Stomach (tissue), 9 donors: ENCODE data around the gene LYRM4. TPM values are rescaled to one million over a fixed set of nuclear protein-coding genes. Genes with fewer than 3 reads are reported as not detected.

ENCODE experiments used
- DNase-seq, 2 donors: peaks; one replicate each; pipeline versions ENCODE4 v3.0.0 to v3.0.0-alpha.2; 2013 to 2019
- H3K27ac ChIP-seq, 5 donors: fragments of 200-600 bp in 4 of 5; sonication (generic) in 4 of 5; one replicate each; pipeline ENCODE4 v1.5.1; 2013 to 2019; ENCODE audit warnings: mild to moderate bottlenecking in 1 of 5, moderate library complexity in 1 of 5
- H3K27me3 ChIP-seq, 3 donors: fragments of 200-600 bp; sonication (generic); one replicate each; pipeline ENCODE4 v1.5.1; 2017 to 2019; ENCODE audit warnings: mixed run types in 1 of 3
- H3K36me3 ChIP-seq, 4 donors: fragments of 200-600 bp; sonication (generic); 1 replicate in 3 of 4; 2 replicates in 1 of 4; pipeline ENCODE4 v1.5.1; 2016 to 2019
- H3K4me1 ChIP-seq, 4 donors: fragments of 200-600 bp; sonication (generic); one replicate each; pipeline ENCODE4 v1.5.1; 2016 to 2019
- H3K4me3 ChIP-seq, 4 donors: fragments of 200-600 bp; sonication (generic) in 3 of 4; one replicate each; pipeline ENCODE4 v1.5.1; 2016 to 2019; ENCODE audit warnings: mild to moderate bottlenecking in 1 of 4
- H3K9me3 ChIP-seq, 4 donors: fragments of 200-600 bp; sonication (generic); one replicate each; pipeline ENCODE4 v1.5.1; 2016 to 2019
- EP300 ChIP-seq: sonication (generic); formaldehyde crosslinking; IDR thresholded peaks from one replicate; pipeline ENCODE4 v1.6.1; 2017; ENCODE audit warnings: antibody characterized with exemption
- POLR2A ChIP-seq, 4 donors: fragments of 450-650 bp; IDR thresholded peaks; one replicate each; pipeline ENCODE4 v1.6.1; 2016; ENCODE audit warnings: antibody characterized with exemption in 4 of 4, control low read depth in 2 of 4, mild to moderate bottlenecking in 1 of 4, moderate library complexity in 1 of 4
- POLR2AphosphoS5 ChIP-seq, 3 donors: sonication (generic); formaldehyde crosslinking; IDR thresholded peaks; one replicate each; pipeline ENCODE4 v1.6.1; 2016; ENCODE audit warnings: antibody characterized with exemption in 3 of 3
- WGBS, 5 donors: extraction: QIAGEN DNeasy Blood & Tissue Kit in 3 of 5; methylation state at CpG; one replicate each; pipeline versions ENCODE4 v1.1.5 to v1.1.7; 2013 to 2018; 5-methylcytosine and 5-hydroxymethylcytosine counted together
- intact Hi-C: fragments of 100-400 bp; cut with DNase I; formaldehyde crosslinking; loops from one replicate; pipeline ENCODE4 v1.15.1; 2023; ENCODE audit warnings: low total_unique reads
- polyA plus RNA-seq, 3 donors: library from polyadenylated mRNA; stranded (reverse); fragments of 200-250 nt; gene quantifications; one replicate each; pipeline ENCODE4 v1.2.3, GENCODE V29; 2013
- total RNA-seq, 5 donors: library from RNA; depleted of rRNA; stranded (reverse); fragments of >200 nt; gene quantifications; one replicate each; pipeline versions ENCODE4 v1.1.0 to v1.2.3, GENCODE V29; 2014 to 2016
- TF ChIP-seq, protein P1 (sequence below), 7 experiments: fragments of 450-650 bp in 4 of 7; fragments of 200-600 bp in 3 of 7; sonication (generic) in 3 of 7; IDR thresholded peaks; one replicate each; pipeline ENCODE4 v1.5.1; 2016 to 2019; ENCODE audit warnings: antibody characterized with exemption in 7 of 7, control low read depth in 2 of 7, mild to moderate bottlenecking in 1 of 7
- donor health status: healthy with polysubstance abuse.
- donor health status: Bipolar disorder and iron deficiency.
- donor health status: healthy.

The LYRM4 gene
- total and polyA plus RNA-seq, 8 donors: 0.58 to 31.4 (median 18.5) TPM; not detected in 1

DNA sequence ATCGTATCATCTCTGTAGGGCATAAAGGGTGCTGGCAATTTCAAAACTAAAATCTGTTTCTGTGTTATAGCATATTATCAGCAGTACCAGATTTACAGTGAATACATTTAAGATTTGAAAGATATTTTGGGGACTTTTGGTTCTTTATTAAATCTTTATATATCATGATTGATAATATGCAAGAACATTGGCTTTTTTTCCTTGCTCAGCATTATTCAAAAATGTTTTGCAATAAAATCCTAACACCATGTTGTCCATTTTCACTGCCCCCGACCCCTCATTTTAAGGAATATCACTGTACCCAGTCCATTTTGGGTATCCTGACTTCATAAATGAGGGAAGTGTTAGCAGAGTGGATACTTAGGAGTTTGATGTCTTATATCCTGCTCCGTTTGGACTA, 16.8 kb upstream of the LYRM4 start:
- Histone ChIP-seq H3K27me3 (no peaks in the 10 kb centered on the region), H3K36me3 (no peaks in the 10 kb centered on the region), H3K9me3 (no peaks in the 10 kb centered on the region), H3K4me3 (no peak overlapping the region), H3K27ac (no peak overlapping the region), H3K4me1 (no peaks in the 10 kb centered on the region)
- intact Hi-C loops: no loop called here
- TF ChIP-seq, protein P1, sequence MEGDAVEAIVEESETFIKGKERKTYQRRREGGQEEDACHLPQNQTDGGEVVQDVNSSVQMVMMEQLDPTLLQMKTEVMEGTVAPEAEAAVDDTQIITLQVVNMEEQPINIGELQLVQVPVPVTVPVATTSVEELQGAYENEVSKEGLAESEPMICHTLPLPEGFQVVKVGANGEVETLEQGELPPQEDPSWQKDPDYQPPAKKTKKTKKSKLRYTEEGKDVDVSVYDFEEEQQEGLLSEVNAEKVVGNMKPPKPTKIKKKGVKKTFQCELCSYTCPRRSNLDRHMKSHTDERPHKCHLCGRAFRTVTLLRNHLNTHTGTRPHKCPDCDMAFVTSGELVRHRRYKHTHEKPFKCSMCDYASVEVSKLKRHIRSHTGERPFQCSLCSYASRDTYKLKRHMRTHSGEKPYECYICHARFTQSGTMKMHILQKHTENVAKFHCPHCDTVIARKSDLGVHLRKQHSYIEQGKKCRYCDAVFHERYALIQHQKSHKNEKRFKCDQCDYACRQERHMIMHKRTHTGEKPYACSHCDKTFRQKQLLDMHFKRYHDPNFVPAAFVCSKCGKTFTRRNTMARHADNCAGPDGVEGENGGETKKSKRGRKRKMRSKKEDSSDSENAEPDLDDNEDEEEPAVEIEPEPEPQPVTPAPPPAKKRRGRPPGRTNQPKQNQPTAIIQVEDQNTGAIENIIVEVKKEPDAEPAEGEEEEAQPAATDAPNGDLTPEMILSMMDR (IDR thresholded peaks at IDR 0.05): no peak
- TF ChIP-seq EP300 (no peak), POLR2AphosphoS5 (IDR thresholded peaks at IDR 0.05) (no peak), POLR2A (IDR thresholded peaks at IDR 0.05) (no peak)
- no peak for DNase-seq
- WGBS, 5 donors: 86 to 93% (median 91%) methylated on average over 3 of the region's 3 CpGs

DNA sequence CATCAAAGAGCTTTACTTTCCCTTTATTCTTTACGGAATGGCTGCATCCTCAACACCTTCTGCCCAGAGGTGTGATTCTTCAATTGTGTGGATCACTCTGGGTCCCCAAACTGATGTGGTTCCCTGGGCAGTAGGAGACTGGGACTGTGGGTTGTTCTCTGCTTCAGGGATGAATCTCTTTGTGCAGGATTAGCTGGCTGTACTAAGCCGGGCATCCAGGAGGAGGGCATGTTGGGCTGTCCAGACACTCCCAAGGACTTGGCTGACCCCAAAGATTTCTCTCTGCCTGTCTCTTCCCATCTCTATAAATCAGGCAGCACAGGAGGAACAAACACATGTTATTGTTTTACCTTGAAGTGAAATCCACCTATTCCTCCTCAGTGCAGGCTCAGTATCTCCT, 15.8 kb upstream of the LYRM4 start:
- intact Hi-C loops: no loop called here
- no peaks in the 10 kb centered on the region for H3K4me1 ChIP-seq
- WGBS, 5 donors: 91 to 98% (median 94%) methylated on average over 2 of the region's 2 CpGs

DNA sequence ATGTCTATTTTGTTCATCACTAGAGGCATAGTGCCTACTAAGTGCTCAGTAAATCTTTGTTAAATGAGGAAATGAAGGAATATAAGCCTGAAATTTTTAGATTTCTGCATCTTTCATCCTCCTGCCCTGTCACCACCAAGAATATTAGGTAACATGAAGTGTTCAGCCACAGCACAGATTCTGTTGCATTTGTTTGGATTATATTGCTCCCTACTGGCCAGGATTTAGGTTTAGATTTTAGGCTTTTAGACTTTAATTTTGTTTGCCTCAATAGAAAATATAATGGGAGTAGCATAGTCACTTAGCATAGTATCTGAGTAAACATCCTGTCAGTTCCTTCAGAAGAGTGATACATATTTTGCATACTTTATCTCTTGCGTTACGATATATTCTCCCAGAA, 14.7 kb upstream of the LYRM4 start:
- Histone ChIP-seq H3K4me3 (no peak overlapping the region), H3K9me3 (no peaks in the 10 kb centered on the region), H3K27me3 (no peaks in the 10 kb centered on the region), H3K27ac (no peak overlapping the region), H3K36me3 (no peaks in the 10 kb centered on the region), H3K4me1 (no peaks in the 10 kb centered on the region)
- 86 to 95% (median 87%) methylated on average over 2 of the region's 2 CpGs for WGBS, 5 donors
- DNase-seq: no peak
- intact Hi-C loops: no loop called here
- no peak for TF ChIP-seq POLR2AphosphoS5 (IDR thresholded peaks at IDR 0.05)
- TF ChIP-seq POLR2A (IDR thresholded peaks at IDR 0.05): no peak
- TF ChIP-seq EP300: no peak
- TF ChIP-seq, protein P1 (IDR thresholded peaks at IDR 0.05): no peak

More for the DNA sequence above, 15.8 kb upstream of the LYRM4 start:
- no peaks in the 10 kb centered on the region for H3K9me3 ChIP-seq
- no peaks in the 10 kb centered on the region for H3K36me3 ChIP-seq
- DNase-seq: no peak
- TF ChIP-seq, protein P1 (IDR thresholded peaks at IDR 0.05): no peak
- TF ChIP-seq EP300 (no peak), POLR2A (IDR thresholded peaks at IDR 0.05) (no peak), POLR2AphosphoS5 (IDR thresholded peaks at IDR 0.05) (no peak)
- no peak overlapping the region for H3K4me3 ChIP-seq
- H3K27me3 ChIP-seq: no peaks in the 10 kb centered on the region
- H3K27ac ChIP-seq: no peak overlapping the region

DNA sequence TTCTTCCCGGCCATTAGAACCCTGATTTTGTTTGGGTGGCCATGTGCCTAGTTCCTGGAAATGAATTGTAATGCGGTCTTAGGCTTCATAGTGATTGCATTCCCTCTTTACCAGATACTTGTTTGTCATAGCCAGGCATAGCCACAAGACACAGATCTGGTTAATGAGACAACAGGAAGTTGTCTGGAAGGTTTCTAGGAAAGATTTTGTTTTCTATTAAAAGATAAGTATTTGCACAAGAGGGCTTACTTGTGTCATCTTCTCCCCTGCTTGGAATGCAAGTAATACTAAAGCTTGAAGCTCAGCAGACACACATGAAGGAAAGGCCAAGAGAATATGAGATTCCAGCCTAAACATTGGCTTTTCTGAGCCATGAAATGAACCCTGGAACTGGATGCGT, 13.5 kb upstream of the LYRM4 start:
- TF ChIP-seq, protein P1 (IDR thresholded peaks at IDR 0.05): no peak
- TF ChIP-seq POLR2AphosphoS5 (IDR thresholded peaks at IDR 0.05) (no peak), EP300 (no peak)
- no peak overlapping the region for H3K4me3 ChIP-seq
- intact Hi-C loops: no loop called here
- no peaks in the 10 kb centered on the region for H3K4me1 ChIP-seq
- no peak overlapping the region for H3K27ac ChIP-seq
- 80 to 91% (median 85%) methylated on average over 3 of the region's 3 CpGs for WGBS, 5 donors
- DNase-seq: no peak
- H3K9me3 ChIP-seq: no peaks in the 10 kb centered on the region
- H3K36me3 ChIP-seq: no peaks in the 10 kb centered on the region
- no peaks in the 10 kb centered on the region for H3K27me3 ChIP-seq
